GM21786 (cell line): Measurements from ENCODE around the gene AKR1C1.
"Not testable (repeated sequence)": the region's sequence is repeated elsewhere in the genome, so short reads cannot be mapped to it uniquely, and the experiment has no call there.

Experiments used
- ATAC-seq: cut with Tn5 transposase; IDR thresholded peaks from one replicate; pipeline ENCODE4 v1.9.1; 2021; ENCODE audit not compliant: unreplicated experiment

Gene AKR1C1

DNA sequence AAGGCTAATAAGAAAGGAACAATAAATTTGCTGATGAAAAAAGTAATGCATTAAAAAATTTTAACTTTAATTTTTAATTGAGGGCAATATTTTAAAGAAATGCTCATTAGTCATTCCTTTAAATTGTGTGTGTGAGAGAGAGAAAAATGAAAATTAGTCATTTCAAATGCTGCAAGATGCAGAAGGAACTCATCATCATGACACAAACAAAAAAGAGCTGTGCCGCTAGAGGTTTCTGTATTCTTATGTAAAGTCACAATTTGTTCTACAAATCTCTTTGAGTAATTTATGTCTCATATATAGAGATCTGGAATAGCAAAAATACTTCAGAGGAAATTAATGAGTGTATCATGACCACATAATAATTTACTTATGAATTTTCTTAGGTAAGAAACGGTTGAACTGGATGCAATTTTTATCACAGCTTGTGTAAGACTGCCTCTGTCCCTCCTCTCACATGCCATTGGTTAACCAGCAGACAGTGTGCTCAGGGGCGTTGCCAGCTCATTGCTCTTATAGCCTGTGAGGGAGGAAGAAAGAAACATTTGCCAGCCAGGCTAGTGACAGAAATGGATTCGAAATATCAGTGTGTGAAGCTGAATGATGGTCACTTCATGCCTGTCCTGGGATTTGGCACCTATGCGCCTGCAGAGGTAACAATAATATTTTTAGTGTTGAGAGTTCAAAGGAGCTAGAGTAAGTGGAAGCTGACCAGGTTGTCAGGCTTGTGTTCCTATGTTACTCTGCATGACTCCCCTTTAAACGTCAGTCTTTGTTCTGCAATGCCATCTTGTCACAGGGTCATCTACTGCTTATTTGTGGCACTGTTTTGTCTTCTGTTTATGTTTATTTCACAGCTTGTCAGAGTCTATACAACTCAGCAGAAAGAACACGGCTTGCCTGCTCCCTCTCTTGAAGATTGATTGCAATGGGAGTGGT is at the start of gene AKR1C1:
TSS of gene AKR1C1 (plus strand) at position 540 of the 939 bp plus-strand sequence. CDS start at position 570, 30 bp downstream.
- not testable (repeated sequence) for ATAC-seq

DNA sequence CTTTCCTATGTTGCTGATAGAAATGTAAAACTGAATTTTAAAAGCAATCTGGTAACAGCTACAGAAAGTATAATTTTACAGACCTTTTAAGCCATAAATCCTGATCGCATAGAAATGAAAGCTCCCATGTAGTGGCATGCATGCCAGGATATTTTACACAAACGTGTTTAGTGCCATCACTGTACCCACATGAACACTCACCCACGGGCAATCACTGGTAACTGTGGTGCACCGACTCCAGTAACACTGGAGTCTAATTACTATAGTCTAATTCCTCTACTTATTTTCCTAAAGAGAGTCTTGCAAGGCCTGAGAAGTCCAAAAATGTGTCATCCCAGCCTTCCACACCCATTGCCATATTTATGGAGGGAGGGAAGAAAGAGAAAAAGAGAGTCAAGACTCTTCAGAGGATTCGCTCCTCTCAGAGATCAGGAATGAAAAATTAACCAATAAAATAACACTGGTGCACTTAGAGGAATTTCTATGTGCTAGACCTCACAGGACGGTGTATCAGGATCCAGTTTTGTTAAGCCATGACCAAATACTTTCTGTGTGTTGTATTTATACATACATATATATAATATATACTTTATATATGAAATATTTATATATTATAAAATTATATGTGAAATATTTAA is 48.9 kb upstream of the AKR1C1 start:
- no peak for ATAC-seq

DNA sequence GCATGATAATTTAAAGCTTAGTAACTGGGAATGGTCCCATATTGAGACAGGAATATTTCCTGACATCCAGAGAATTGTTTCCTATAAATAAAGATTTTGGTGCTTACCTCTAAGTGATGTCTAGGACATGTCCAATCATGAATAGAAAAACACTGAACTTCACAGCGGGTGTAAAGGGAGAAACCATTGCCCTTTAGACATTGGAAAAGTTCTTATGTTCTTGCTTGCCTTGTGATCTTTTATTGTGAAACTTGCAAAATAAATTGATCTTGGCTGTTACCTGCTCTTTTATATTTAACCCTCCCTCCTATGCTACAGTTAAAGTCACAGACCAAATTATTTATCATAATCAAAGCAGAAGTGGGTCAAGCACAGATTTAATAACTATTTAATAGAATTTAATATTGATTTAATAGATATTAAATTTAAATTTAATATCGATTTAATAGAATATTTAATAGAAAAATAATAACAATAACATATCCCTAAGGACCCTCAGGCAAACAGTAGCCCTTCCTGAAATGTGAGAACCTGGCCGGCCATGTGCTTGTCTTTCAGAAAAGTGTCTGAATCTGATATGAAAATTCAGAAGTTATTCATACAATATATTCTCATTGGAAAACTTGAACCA is 47.0 kb upstream of the AKR1C1 start:
- ATAC-seq, result no peak

DNA sequence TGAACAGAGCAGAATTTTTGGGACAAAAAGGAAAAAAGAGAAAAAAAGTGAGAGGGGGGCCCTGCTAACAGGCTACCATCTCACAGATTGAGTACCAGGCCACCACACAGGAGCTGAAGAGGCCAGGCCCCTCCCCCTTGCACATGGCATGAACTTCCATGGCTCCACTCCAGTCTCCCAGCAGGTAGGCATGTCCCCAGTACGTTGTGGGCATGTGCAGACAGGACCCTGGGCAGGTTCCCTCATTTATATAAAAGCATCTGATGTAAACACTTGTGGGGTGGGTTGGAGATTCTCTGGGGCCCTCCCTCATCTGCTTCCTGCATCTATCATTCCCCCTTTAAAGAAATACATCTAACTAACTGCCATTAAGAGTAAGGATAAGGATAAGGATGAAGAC is 45.0 kb upstream of the AKR1C1 start:
- ATAC-seq, result no peak

DNA sequence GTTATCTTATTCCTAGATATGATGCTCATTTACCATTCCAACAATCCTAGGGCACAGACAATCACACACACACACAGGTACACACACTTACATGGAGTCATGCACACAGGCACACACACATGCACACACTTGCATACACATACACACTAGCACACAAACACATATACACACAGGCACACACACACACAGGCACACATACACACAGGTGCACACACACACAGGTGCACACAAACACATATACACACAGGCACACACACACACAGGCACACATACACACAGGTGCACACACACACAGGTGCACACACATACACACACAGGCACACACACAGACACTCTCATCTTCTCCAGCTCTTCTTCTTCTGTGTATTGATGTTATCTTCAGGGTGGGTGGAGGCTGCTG is 38.7 kb upstream of the AKR1C1 start:
- not testable (repeated sequence) for ATAC-seq

DNA sequence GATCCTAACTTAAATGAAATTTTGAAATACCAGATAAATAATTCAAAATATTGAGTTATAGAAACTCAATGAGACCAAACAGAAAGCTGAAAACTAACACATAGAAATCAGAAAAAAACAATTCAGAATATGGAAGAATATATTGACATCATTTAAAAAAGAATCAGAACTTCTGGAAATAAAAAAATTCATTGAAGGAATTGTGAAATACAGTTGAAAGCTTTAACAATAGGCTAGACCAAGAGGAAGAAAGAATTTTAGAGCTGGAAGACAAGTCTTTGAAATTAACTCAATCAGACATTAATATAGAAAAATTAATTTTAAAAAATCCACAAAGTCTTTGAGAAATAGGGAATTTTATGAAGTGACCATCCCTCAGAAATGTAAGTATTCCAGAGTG is 36.8 kb upstream of the AKR1C1 start:
- ATAC-seq, result no peak

DNA sequence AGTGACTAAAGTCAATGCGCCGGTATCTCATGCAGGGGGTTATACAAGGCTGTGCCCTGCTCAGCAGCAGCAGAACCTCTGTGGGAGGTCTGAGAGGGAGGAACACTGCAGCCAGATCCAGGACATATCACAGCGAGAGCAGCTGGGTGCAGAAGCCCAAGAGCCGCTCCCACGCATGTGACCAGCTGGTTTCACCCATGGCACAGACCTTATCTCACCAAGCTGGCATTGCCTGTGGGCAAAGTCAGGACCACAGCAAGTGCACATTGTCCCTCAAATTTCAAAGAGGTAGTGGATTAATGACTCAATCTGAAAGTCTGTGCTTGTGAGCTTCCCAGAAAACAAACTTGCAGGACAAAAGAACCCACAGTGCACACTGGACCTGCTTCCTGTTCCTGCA is 31.6 kb upstream of the AKR1C1 start:
- ATAC-seq, result no peak

DNA sequence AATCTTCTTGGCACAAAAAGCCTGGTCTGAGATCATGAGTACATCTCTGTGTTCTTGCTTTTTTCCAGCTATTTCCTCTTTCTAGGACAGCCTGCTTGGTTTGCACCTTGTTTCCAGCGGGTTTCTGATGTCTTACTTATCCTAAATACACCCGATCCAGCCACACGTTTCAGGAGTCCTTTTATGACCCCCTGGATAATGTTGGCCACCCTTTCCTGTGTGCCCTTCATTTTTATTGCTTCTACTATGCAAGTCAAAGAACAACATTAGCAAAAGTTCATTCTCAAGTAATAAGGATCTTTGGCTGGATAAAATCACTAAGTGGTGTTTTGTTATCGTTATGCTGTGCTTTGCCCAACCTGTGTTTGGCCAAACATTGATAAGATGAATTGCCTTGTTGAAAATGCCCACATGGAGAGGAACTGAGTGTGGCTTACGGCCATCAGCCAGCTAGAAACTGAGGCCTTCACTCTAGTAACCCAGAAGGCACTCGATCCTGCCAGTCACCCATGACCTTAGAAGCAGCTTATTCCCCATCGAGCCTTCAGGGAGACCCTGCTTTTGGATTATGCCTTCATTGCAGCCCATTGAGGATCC is 28.7 kb upstream of the AKR1C1 start:
- ATAC-seq, result no peak

DNA sequence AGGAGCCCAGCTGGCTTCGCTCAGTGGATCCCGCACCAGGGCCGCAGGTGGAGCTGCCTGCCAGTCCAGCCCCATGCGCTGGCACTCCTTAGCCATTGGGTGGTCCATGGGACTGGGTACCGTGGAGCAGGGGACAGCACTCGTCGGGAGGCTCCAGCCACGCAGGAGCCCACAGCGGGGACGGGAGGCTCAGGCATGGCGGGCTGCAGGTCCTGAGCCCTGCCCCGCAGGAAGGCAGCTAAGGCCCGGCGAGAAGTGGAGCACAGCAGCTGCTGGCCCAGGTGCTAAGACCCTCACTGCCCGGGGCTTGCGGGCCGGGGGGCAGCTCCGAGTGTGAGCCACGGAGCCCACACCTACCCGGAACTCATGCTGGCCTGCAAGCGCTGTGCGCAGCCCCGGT is 25.9 kb upstream of the AKR1C1 start:
- no peak for ATAC-seq

DNA sequence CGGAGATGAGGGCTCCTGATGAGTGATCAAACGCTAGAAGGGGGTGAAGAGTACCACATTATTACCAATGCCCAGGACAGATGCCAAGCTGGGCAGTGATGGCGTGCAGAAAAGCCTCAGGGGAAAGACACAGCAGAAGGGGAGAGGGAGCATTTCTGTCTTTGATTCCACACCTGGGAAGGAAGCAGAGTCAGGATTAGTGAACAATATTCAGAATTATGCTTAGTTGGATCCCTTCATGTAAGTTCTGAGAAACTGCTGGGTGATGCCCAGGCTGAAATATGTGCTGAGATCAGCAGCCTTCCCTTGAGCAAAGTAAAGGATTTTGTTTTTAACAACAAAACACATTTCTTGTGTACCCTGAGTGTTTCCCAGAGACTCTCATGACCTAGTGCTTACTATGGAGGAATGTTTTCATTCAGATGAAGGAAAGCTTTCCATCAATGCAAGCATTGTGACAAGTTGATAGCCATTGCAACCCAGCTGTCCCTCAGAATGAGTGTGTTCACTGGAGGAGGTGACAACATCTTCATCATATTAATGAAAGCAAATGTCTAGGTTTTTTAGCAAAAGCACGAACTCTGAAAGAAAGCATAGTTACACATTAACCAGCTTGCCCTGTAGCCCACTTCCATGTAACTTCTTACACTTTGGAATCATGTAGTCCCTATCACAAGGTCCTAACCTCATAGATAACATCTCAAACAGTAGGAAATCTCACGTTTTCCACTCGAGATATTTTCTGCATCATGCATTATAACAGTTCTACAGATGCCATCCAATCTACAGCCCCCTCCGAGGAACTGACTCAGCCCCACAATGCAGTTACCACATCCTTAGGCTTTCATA is 23.8 kb upstream of the AKR1C1 start:
- ATAC-seq, result no peak

DNA sequence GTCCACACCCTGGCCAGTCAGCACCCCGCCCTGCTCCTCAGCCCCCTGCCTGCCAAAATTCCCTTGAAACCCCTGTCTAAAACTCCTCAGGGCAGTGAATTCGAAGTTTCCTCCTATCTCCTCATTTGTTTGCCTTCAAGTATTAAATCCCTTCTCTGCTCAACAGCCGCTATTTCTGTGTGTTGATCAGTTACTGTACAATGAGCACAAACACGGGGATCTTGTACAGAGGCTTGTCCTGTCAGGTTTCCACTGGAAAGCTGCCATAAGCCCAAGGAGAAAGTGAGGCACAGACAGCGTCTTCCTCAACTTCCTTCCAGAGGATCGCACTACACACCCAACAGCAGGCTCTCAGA is 23.2 kb upstream of the AKR1C1 start:
- ATAC-seq, result not testable (repeated sequence)

DNA sequence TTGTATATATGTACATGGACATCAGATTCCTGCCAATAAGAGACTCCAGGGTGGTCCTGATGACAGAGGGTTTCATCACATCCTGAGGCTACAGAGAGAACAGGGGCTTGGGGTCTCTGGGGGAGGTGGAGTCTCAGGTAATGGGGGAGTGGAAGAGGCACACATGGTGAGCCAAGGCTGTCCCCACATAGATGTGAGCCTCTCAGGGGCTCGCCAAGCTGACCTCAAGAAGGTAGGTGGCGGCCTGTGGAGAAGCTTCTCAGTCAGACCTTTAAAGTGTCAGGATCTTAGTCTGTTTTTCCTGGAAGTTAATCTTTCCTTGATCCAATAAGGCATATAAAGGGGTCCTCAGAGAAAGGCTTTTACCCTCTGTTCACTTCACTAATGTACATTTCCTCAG is 22.3 kb upstream of the AKR1C1 start:
- not testable (repeated sequence) for ATAC-seq

DNA sequence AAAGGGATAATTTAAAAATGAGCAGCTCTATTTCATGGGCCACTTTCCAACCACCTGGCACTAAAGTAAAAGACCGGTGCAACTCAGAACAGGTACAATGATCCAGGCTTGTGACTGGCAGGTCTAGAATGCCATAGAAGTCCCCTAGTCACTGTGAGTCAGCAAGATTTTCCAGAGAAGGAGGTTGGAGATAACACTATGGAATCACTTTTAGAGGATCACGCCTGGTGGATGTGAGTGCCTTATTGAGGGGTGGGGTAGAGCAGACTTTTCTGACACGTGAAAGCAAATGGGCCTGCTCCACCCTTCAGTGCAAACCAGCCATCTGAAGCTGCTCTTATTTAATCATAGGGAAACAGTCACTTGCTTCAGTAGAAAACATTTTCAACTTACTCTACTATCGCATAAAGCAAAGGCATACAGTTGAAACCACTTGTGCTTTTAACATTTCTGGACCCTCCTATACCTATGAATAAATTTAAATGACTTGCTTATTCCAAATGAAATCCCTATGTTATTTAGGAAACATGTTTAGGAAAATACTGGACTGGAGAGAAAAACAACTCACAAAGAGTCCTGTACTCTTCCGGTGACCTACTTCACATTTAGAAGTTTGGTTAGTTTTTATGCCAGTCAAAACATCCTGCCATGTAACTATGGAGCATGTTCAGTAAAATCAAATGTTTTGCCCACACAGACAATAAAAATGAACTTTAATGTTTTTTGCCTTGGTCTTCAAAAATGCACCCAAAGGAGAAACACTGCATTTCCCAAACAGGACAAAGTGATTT is 21.5 kb upstream of the AKR1C1 start:
- no peak for ATAC-seq

DNA sequence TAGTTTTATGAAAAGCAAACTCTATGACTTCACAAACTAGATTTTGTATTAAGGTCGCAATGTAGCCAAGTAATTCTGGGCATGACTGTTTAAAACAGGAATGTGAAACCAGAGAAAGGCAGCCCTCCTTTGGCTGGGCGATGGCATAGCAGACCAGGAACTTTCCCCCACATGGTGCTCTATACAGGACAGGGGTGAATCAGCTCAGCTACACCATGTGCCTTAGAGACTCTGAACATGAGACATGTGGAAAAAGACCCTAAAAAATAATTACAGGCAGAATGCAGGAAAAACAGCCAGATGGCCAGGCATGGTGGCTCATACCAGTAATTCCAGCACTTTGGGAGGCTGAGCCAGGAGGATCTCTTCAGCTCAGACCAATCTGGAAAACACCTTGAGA is 20.3 kb upstream of the AKR1C1 start:
- ATAC-seq, result not testable (repeated sequence)

DNA sequence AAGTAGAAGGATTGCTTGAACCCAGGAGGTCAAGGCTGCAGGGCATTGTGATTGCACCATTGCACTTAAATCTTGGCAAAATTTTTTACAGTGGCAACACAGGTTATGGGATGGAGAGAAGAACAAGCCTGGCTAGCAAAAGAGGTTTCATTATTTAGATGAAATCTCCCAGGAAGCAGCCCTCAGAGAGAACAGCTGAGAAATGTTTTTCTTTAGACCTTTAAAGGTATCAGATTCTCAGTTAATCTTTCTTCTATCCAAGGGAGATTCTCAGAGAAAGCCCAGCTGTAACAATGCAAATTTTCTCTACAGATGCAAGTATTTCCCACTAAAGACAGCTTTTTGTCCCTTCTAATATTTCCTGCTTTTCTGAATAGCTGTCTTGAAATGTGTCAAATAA is 19.8 kb upstream of the AKR1C1 start:
- ATAC-seq, result not testable (repeated sequence)

DNA sequence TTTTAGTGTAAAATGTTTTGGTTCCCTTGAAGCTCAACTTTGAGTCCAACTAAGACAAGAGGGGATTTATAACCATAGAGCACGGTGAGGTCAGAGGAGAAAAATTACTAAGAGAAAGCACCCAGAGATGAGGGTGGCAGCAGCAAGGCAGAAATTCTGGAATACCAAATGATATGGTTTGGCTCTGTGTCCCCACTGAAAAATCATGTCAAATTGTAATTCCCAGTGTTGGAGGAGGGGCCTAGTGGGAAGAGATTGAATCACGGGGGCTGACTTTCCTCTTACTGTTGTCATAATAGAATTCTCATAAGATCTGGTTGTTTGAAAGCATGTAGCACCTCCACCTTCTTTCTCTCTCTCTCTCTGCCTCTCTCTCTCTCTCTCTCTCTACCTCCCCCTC is 19.4 kb upstream of the AKR1C1 start:
- ATAC-seq, result no peak

DNA sequence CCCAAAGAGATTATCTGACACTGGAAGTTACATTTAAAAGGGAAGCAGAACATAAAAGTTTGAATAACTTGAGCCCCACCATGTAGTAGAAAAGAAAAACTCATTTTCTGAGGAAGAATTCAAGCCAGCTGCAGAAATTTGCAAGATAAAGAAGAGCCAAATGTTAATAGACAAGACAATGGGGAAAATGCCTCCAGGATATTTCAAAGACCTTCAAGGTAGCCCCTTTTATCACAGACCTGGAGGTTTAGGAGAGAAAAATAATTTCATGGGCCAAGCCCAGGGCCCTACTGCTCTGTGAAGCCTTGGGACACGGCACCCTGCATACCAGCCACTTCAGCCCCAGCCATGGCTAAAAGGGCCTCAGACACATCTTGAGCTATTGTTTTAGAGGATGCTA is 18.4 kb upstream of the AKR1C1 start:
- ATAC-seq, result no peak

DNA sequence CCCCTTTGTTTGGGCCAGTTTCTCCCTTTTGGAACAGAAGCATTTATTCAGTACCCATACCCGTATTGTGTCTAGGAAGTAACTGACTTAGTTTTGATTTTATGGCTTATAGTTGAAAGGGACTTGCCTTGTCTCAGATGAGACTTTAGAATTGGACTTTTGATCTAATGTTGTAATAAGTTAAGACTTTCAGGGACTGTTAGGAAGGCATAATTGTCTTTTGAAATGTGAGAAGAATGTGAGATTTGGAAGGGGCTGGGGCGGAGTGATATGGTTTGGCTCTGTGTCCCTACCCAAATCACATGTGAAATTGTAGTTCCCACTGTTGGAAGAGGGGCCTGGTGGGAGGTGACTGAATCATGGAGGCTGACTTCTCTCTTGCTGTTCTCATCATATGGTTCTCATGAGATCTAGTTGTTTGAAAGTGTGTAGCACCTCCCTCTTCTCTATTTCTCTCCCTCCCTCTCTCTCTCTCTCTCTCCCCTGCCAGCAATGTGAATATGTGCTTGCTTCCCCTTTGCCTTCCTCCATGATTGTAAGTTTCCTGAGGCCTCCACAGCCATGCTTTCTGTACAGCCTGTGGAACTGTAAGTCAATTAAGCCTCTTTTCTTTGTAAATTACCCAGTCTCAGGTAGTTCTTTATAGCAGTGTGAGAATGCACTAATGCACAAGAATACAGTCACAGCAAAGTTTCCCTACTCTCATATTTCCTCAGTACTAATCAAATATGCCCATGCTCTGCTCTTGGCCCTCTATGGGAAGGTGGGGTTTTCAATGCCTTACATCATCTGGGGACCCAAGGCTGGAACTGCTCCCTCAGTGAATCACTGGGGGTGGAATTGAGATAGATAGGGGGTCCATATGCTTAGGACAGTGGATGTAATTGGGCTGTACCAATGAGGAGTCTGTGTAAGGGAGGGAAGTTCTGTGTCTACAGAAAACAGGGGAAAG is 17.2 kb upstream of the AKR1C1 start:
- ATAC-seq, result no peak
